Stimulated activated memory B cell treated with anti-CD40 and anti-IgM and Interleukin-4, amounts not matched to agents 10 μg/mL and 1 μg/mL and 100 μg/mL, for 72 hours (primary cell): ENCODE data around the gene EEF1AKMT3.

Experiments
- ATAC-seq: fragments of 150-1000 bp; cut with Tn5 transposase; 2 replicates; pipeline ENCODE4 v1.10.0; 2021
- H3K27ac Mint-ChIP-seq: one replicate; pipeline ENCODE4 v1.8.0; 2022; ENCODE audit warnings: mild to moderate bottlenecking, mixed read lengths
- H3K27me3 Mint-ChIP-seq: one replicate; pipeline ENCODE4 v1.8.0; 2022; ENCODE audit warnings: mixed read lengths
- H3K36me3 Mint-ChIP-seq: one replicate; pipeline ENCODE4 v1.8.0; 2022; ENCODE audit warnings: mixed read lengths
- H3K4me1 Mint-ChIP-seq: one replicate; pipeline ENCODE4 v1.8.0; 2022; ENCODE audit warnings: mixed read lengths
- H3K4me3 Mint-ChIP-seq: one replicate; pipeline ENCODE4 v1.8.0; 2022; ENCODE audit warnings: mild to moderate bottlenecking, moderate library complexity, mixed read lengths
- H3K9me3 Mint-ChIP-seq: one replicate; pipeline ENCODE4 v1.8.0; 2022; ENCODE audit warnings: mixed read lengths

EEF1AKMT3 gene

DNA sequence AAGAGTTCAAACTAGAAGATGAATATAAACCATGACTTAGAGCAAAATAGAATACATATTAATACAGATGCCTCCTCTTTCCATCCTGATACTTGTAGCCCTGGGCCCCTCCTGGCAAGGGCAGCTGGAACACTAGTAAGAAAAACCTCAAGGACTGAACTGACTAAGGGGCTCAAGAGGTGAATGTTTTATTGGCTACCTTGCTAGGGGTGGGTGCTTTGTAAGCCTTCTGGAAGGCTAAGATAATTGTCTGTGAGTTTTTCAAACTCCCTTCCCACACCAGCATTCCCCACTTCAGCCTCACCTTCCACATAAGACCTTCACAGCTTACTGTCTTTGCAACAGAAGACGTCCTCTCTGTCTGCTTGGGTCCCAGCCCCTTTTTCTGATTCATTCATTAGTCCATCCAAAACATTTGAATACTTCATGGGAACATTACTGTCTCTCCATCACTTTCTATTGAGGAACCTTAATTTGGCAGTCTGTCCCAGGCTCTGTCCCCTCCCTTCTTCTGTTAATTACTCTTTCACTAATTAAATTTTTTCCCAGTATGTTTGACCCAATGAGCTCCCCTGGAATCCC lies 18.6 kb upstream of the EEF1AKMT3 start:
- Mint-ChIP-seq H3K27ac (peak overlapping the region; percentile 88), H3K4me1 (peaks cover 61% of the 10 kb centered on the region), H3K36me3 (peaks cover 20% of the 10 kb centered on the region), H3K27me3 (no peaks in the 10 kb centered on the region), H3K4me3 (peak overlapping the region; percentile 76), H3K9me3 (no peaks in the 10 kb centered on the region)
- ATAC-seq, result no peak

DNA sequence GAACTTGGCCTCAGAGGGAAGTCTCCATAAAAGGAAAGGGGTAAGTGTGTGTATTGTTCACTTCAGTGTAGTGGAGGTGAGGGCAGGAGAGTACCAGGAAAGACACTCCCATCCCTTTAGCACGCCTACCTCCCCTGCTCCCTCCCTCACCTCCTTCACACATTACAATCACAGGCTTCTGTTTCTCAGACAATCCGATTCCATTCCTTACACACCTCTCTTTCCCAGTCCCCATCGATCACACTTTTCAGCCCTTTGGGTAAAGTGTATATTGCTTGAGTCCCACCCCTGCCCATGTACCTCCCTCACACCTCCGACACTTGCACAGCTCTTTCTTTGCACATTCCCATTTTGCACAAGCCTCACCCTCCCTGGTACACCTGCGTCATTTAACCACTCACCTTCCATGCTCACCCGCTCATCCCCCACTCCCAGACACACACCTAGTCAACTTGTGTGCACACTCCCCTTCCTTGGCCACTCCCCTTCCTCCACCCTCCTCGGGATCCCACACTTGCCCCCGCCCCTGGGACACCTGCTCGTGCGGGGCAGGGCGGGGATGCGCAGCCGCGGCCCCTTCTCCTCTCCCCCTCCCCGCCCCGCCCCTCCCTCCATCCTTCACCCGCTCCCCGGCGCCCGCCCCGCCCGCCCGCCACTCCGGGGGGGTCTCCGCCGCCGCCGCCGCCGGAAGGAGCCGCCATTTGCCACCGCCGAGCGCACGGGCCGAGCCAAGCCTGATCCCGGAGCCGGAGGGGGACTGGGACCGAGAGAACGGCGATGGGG lies 17.8 kb upstream of the EEF1AKMT3 start, which contains the start of gene MARCHF9:
MARCHF9 (plus strand) TSS at position 693 of the 783 bp plus-strand sequence. CDS start 426 bp downstream, outside the sequence.
- Mint-ChIP-seq H3K27me3 (no peaks in the 10 kb centered on the region), H3K9me3 (no peaks in the 10 kb centered on the region), H3K27ac (peak within 1 kb of the TSS; percentile 88), H3K4me1 (peaks cover 63% of the 10 kb centered on the region), H3K4me3 (peak within 1 kb of the TSS; percentile 87), H3K36me3 (peaks cover 21% of the 10 kb centered on the region)
- ATAC-seq, result peak; percentile 70

GRCh38 chr12:57755194-57755453 lies 17.3 kb upstream of the EEF1AKMT3 start:
- Mint-ChIP-seq H3K27ac (no peak overlapping the region), H3K27me3 (no peaks in the 10 kb centered on the region), H3K36me3 (peaks cover 24% of the 10 kb centered on the region), H3K9me3 (no peaks in the 10 kb centered on the region), H3K4me3 (no peak overlapping the region), H3K4me1 (peaks cover 67% of the 10 kb centered on the region)
- peak; percentile 1 for ATAC-seq

DNA sequence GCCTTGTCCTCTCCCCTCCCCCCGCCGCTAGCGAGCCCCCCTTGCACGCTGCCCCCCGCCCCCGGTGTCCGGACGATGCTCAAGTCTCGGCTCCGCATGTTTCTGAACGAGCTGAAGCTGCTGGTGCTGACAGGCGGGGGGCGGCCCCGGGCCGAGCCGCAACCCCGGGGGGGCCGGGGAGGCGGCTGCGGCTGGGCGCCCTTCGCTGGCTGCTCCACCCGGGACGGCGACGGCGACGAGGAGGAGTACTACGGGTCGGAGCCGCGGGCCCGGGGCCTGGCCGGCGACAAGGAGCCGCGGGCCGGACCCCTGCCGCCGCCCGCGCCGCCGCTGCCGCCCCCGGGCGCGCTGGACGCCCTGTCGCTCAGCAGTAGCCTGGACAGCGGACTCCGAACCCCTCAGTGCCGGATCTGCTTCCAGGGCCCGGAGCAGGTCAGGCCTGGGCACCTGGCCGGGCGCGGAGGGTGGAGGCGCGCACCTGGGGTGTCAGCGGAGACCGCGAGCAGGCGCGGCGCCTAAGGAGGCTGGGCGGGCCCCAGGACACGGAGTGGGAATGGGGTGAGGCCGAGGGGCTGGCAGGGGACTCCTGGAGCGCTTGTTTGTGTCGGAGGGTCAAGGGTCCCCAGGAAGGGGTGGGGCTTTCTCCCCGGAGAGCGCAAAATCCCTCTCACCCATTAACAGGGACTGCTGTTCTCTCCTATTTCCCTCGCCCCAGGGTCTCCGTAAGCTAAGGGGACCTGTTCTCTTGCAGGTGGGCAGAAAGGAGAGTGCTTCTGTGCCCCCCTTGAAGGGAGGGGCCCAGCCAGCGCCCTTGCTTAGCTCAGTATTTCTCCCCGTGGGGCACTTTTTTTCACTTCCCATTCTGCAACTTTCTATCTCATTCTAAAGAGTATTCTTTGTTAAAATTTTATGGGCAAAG lies 16.7 kb upstream of the EEF1AKMT3 start:
- Mint-ChIP-seq H3K9me3 (no peaks in the 10 kb centered on the region), H3K27me3 (no peaks in the 10 kb centered on the region), H3K4me3 (peak overlapping the region; percentile 87), H3K4me1 (peaks cover 68% of the 10 kb centered on the region), H3K27ac (peak overlapping the region; percentile 76), H3K36me3 (peaks cover 24% of the 10 kb centered on the region)
- ATAC-seq, result peak; percentile 5

- no peaks in the 10 kb centered on the region for H3K9me3 Mint-ChIP-seq
- peaks cover 67% of the 10 kb centered on the region for H3K4me1 Mint-ChIP-seq
- peak overlapping the region; percentile 76 for H3K27ac Mint-ChIP-seq
- H3K4me3 Mint-ChIP-seq, result peak overlapping the region; percentile 87
- ATAC-seq, result peak; percentile 18
- peaks cover 22% of the 10 kb centered on the region for H3K36me3 Mint-ChIP-seq
- H3K27me3 Mint-ChIP-seq, result no peaks in the 10 kb centered on the region
Measured at GRCh38 chr12:57756406-57757341, 15.7 kb upstream of the EEF1AKMT3 start.

GRCh38 chr12:57757771-57758170 lies 14.6 kb upstream of the EEF1AKMT3 start:
- ATAC-seq, result no peak
- no peaks in the 10 kb centered on the region for H3K27me3 Mint-ChIP-seq
- H3K27ac Mint-ChIP-seq, result no peak overlapping the region
- peaks cover 21% of the 10 kb centered on the region for H3K36me3 Mint-ChIP-seq
- H3K9me3 Mint-ChIP-seq, result no peaks in the 10 kb centered on the region
- no peak overlapping the region for H3K4me3 Mint-ChIP-seq
- H3K4me1 Mint-ChIP-seq, result peaks cover 61% of the 10 kb centered on the region

GRCh38 chr12:57758552-57759359 lies 13.7 kb upstream of the EEF1AKMT3 start:
- Mint-ChIP-seq H3K4me1 (peaks cover 51% of the 10 kb centered on the region), H3K4me3 (no peak overlapping the region), H3K36me3 (peaks cover 21% of the 10 kb centered on the region), H3K27me3 (no peaks in the 10 kb centered on the region), H3K9me3 (no peaks in the 10 kb centered on the region), H3K27ac (no peak overlapping the region)
- no peak for ATAC-seq

DNA sequence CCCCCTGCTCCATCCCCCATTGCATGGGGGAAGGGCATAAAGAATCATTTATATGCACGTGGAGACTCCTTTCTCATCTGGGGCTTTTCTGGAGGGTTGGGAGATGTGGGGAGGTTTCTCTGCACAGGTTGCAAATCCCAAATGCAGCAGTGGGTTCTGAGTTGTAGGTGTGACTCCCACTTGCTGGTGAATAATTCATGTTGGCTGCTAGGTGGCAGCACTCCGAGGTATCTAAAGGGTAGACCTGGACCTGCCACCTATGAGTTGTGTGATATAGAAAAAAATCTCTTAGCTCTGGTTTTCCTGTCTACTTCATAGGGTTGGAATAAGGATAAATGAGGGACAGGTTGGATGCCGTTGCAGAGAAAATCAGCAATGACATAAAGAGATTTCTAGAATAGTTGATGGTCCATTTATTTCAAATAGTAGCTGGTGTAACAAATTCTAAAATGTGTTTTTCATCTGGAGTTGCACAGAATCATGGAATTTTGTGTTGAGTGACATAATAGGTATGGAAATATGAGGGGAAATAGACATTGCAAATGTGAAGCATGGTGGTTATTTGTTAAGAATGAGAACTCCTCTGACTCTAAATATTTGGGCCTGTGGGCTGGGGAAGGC lies 12.9 kb upstream of the EEF1AKMT3 start:
- H3K4me3 Mint-ChIP-seq, result no peak overlapping the region
- H3K9me3 Mint-ChIP-seq, result no peaks in the 10 kb centered on the region
- H3K4me1 Mint-ChIP-seq, result peaks cover 49% of the 10 kb centered on the region
- peaks cover 21% of the 10 kb centered on the region for H3K36me3 Mint-ChIP-seq
- ATAC-seq, result no peak
- H3K27me3 Mint-ChIP-seq, result no peaks in the 10 kb centered on the region
- no peak overlapping the region for H3K27ac Mint-ChIP-seq

DNA sequence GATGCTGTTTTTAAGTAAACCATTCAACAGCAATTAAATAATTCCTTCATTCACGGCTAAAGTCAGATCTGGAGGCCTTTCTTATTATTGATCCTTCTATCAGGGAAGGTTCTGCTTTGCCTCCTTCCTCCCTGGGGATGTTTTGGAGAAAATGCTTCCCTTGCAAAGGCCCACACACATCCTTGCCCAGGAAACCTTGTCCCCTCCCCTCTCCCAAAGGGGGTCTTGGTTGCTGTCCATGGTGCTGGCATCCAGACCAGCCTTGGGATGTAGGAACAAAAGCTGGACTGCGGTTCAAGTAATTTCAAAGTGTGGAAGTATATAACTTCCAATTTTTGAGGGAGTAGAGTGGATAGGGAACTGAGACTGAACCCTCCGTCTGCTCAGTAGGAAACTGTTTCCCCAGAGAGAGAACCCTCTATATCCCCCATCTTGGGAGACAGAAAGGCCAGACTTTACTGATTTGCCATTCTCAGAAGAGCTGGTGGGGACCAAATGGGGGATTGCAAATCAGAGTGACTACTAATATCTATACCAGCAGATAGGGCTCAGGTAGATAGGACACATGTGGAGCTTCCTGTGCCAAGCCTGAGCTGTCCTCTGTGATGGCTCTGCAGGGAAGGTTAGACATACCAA lies 11.9 kb upstream of the EEF1AKMT3 start:
- no peak overlapping the region for H3K27ac Mint-ChIP-seq
- H3K4me3 Mint-ChIP-seq, result no peak overlapping the region
- H3K36me3 Mint-ChIP-seq, result peaks cover 21% of the 10 kb centered on the region
- no peaks in the 10 kb centered on the region for H3K9me3 Mint-ChIP-seq
- peaks cover 7% of the 10 kb centered on the region for H3K27me3 Mint-ChIP-seq
- peaks cover 54% of the 10 kb centered on the region for H3K4me1 Mint-ChIP-seq
- ATAC-seq, result no peak

DNA sequence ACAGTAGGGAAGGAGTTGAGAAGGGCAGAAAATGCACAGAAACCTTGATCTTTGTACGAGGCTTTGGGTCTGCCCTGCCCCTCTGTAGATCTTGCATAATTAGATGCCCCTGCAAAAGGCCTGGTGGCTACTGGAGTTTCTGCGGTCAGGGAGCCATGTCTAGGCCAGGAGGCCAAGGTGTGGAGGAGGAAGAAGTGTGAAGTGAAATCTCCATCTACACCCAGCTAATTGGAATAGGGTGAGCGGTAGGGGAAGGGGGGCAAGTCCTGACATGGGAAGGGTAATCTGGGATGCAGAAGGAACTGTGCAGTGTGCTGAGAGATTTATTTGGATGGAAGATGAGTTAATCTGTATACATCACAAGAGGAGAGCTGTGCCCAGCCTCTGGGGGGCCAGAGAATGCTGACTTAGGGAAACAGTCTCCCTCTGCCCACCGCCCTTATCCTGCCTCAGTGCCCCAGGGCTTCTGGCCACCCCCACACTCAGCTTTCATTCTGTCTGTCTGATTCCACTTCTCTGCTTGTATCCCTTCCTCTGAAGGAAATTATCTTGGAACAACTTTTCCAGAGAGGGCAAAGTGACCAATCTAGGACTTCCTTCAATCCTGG lies 10.9 kb upstream of the EEF1AKMT3 start:
- Mint-ChIP-seq H3K27ac (no peak overlapping the region), H3K4me1 (peaks cover 59% of the 10 kb centered on the region), H3K4me3 (no peak overlapping the region), H3K27me3 (peaks cover 14% of the 10 kb centered on the region), H3K9me3 (no peaks in the 10 kb centered on the region), H3K36me3 (peaks cover 21% of the 10 kb centered on the region)
- ATAC-seq, result no peak

DNA sequence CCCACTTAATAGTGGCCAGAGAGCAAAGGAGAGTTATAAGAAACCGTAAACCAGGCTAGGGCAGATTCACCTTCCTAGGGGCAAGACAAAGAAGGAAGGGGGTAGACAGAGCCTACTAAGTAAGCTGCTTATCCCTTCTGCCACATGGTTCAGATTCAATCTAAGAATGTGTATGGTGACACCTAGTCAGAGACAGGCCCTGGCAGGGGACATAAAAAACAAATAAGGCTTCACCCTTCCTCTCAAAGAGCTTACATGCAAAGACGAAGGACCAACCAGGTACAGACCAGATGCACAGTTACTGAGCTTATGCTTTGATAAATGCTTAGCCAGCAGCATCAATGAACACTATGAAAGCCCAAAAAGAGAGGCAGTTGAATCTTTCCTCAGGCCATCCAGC lies 10.0 kb upstream of the EEF1AKMT3 start:
- peaks cover 19% of the 10 kb centered on the region for H3K27me3 Mint-ChIP-seq
- H3K36me3 Mint-ChIP-seq, result peaks cover 21% of the 10 kb centered on the region
- H3K4me3 Mint-ChIP-seq, result no peak overlapping the region
- H3K27ac Mint-ChIP-seq, result no peak overlapping the region
- H3K4me1 Mint-ChIP-seq, result peaks cover 60% of the 10 kb centered on the region
- H3K9me3 Mint-ChIP-seq, result no peaks in the 10 kb centered on the region
- ATAC-seq, result no peak

GRCh38 chr12:57763881-57764661 lies 8.3 kb upstream of the EEF1AKMT3 start:
- H3K27me3 Mint-ChIP-seq, result peaks cover 19% of the 10 kb centered on the region
- peaks cover 24% of the 10 kb centered on the region for H3K36me3 Mint-ChIP-seq
- H3K9me3 Mint-ChIP-seq, result no peaks in the 10 kb centered on the region
- H3K4me1 Mint-ChIP-seq, result peaks cover 54% of the 10 kb centered on the region
- H3K27ac Mint-ChIP-seq, result no peak overlapping the region
- no peak for ATAC-seq
- peak overlapping the region; percentile 37 for H3K4me3 Mint-ChIP-seq
